ENCODE measurements around the gene NFATC2.

The NFATC2 gene

GRCh38 chr20:51507216-51508036 is 35.1 kb downstream of the NFATC2 start:
- in situ Hi-C loops (cut with HindIII; ENCODE audit: low pct_ligation_motif_present, low sequenced_read_pairs): no loop called here
- Histone ChIP-seq H3K27me3 (replicated peaks) (no peaks in the 10 kb centered on the region), H3K27ac (no peak overlapping the region), H3K36me3 (replicated peaks) (no peaks in the 10 kb centered on the region), H3K4me3 (ENCODE audit: low read depth, low read length) (no peak overlapping the region)
- TF ChIP-seq CTCF (IDR thresholded peaks at IDR 0.05; ENCODE audit: low read depth, low read length, missing control alignments): no peak
- DNase-seq: peak; percentile 72

GRCh38 chr20:51506527-51507215 is 35.8 kb downstream of the NFATC2 start:
- H3K4me3 ChIP-seq (ENCODE audit: low read depth, low read length): no peak overlapping the region
- no peaks in the 10 kb centered on the region for H3K36me3 ChIP-seq (replicated peaks)
- DNase-seq: no peak
- in situ Hi-C loops (cut with HindIII; ENCODE audit: low pct_ligation_motif_present, low sequenced_read_pairs): no loop called here
- H3K27ac ChIP-seq: no peak overlapping the region
- TF ChIP-seq CTCF (IDR thresholded peaks at IDR 0.05; ENCODE audit: low read depth, low read length, missing control alignments): no peak
- no peaks in the 10 kb centered on the region for H3K27me3 ChIP-seq (replicated peaks)

GRCh38 chr20:51505566-51505965 is 37.0 kb downstream of the NFATC2 start:
- no peaks in the 10 kb centered on the region for H3K27me3 ChIP-seq (replicated peaks)
- in situ Hi-C loops (cut with HindIII; ENCODE audit: low pct_ligation_motif_present, low sequenced_read_pairs): no loop called here
- TF ChIP-seq CTCF (IDR thresholded peaks at IDR 0.05; ENCODE audit: low read depth, low read length, missing control alignments): no peak
- H3K36me3 ChIP-seq (replicated peaks): no peaks in the 10 kb centered on the region
- DNase-seq: no peak
- H3K4me3 ChIP-seq (ENCODE audit: low read depth, low read length): no peak overlapping the region
- H3K27ac ChIP-seq: no peak overlapping the region

GRCh38 chr20:51503376-51503775 is 39.1 kb downstream of the NFATC2 start:
- in situ Hi-C loops (cut with HindIII; ENCODE audit: low pct_ligation_motif_present, low sequenced_read_pairs): no loop called here
- no peak for DNase-seq

GRCh38 chr20:51500936-51501335 is 41.6 kb downstream of the NFATC2 start:
- TF ChIP-seq CTCF (IDR thresholded peaks at IDR 0.05; ENCODE audit: low read depth, low read length, missing control alignments): no peak
- no peak for DNase-seq
- H3K27ac ChIP-seq: no peak overlapping the region
- no peak overlapping the region for H3K4me3 ChIP-seq (ENCODE audit: low read depth, low read length)
- in situ Hi-C loops (cut with HindIII; ENCODE audit: low pct_ligation_motif_present, low sequenced_read_pairs): no loop called here
- no peaks in the 10 kb centered on the region for H3K27me3 ChIP-seq (replicated peaks)
- H3K36me3 ChIP-seq (replicated peaks): no peaks in the 10 kb centered on the region

More at GRCh38 chr20:51503376-51503775, 39.1 kb downstream of the NFATC2 start:
- no peak overlapping the region for H3K4me3 ChIP-seq (ENCODE audit: low read depth, low read length)
- no peak overlapping the region for H3K27ac ChIP-seq
- no peak for TF ChIP-seq CTCF (IDR thresholded peaks at IDR 0.05; ENCODE audit: low read depth, low read length, missing control alignments)
- no peaks in the 10 kb centered on the region for H3K27me3 ChIP-seq (replicated peaks)
- no peaks in the 10 kb centered on the region for H3K36me3 ChIP-seq (replicated peaks)
